Activated naive CD4-positive, alpha-beta T cell treated with anti-CD3 and anti-CD28 coated beads, Interleukin-2, amount 50 U/mL, for 72 hours (primary cell): ENCODE measurements around the gene TSPAN5. TPM values are rescaled to one million over a fixed set of nuclear protein-coding genes. Genes with fewer than 3 reads are reported as not detected.

Experiments used
- ATAC-seq, 2 donors: fragments of 150-1000 bp; cut with Tn5 transposase; 2 replicates each; pipeline ENCODE4 v1.10.0; 2021; ENCODE audit warnings: mild to moderate bottlenecking in 2 of 2, moderate library complexity in 2 of 2
- DNase-seq, 2 donors: peaks; one replicate each; pipeline ENCODE4 v3.0.0; 2021 to 2022; ENCODE audit warnings: low spot score in 2 of 2
- H3K27ac Mint-ChIP-seq, 2 donors: one replicate each; pipeline ENCODE4 v1.8.0; 2022; ENCODE audit warnings: mild to moderate bottlenecking in 2 of 2, mixed read lengths in 2 of 2
- H3K36me3 Mint-ChIP-seq, 2 donors: one replicate each; pipeline ENCODE4 v1.8.0; 2022; ENCODE audit warnings: mixed read lengths in 2 of 2
- H3K9me3 Mint-ChIP-seq, 2 donors: one replicate each; pipeline ENCODE4 v1.8.0; 2022; ENCODE audit warnings: mixed read lengths in 2 of 2
- total RNA-seq, 2 donors: library from RNA; stranded (reverse); gene quantifications; one replicate each; pipeline ENCODE4 v1.2.3, GENCODE V29; 2022

Gene TSPAN5
- total RNA-seq, 2 donors from 2014 or later: 11.0 to 26.7 TPM

DNA sequence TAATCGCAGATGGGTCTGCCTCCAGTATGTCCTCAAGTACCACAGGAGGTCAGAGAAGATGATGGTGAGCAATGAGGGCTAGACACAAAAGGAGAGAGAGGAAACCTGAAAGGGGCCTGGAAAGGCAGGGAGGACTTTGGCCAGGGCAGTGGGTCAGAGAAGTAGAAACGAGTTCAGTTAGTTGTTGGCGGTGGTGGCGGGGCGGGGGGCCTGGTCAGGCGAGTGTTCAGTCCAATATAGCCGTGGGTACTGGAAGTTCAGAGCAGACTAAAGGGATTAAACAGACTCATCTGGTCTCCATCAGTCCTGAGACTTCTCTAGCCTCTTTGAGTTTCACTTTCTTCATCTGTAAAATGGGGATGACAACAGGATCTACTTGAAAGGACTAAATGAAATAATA lies 90.8 kb downstream of the TSPAN5 start:
- DNase-seq (no peak), ATAC-seq (no peak)
- Mint-ChIP-seq H3K36me3 (peaks cover 0 to 24% of the 10 kb centered on the region in 2 donors), H3K27ac (no peak overlapping the region), H3K9me3 (no peaks in the 10 kb centered on the region)

DNA sequence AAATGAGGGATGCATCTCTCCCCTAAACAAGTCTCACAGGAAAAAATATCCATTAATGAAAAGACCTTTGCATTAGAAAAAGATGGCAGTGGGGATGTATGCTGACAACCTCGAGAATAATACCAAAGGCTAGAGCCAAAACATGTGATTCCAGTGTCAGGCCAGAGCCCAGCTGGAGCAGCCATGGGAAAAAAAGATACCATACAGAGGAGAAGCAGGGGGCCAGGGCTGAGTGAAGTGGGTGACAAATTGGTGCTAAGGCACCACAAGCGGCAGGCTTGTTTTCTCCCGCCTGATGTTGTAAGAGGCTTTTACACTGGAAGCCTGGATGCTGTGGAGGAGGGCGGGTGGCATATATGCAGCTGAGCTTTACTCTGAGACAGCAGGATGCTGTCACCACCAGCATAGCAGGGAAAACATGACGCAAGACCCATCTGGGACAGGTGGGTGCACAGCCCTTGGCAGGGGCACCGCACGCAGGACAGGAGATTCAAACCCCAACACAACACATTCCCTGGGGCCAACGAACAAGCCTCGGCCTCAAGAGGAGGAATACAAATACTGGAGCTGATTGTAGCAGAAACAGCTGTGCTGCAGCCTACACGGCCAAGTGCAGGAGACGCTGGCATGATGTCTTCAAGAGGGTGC lies 91.9 kb downstream of the TSPAN5 start:
- DNase-seq: no peak
- H3K36me3 Mint-ChIP-seq: peaks cover 5 to 32% of the 10 kb centered on the region in 2 donors
- H3K27ac Mint-ChIP-seq: no peak overlapping the region
- ATAC-seq: no peak
- H3K9me3 Mint-ChIP-seq: peaks cover 0 to 8% of the 10 kb centered on the region in 2 donors

DNA sequence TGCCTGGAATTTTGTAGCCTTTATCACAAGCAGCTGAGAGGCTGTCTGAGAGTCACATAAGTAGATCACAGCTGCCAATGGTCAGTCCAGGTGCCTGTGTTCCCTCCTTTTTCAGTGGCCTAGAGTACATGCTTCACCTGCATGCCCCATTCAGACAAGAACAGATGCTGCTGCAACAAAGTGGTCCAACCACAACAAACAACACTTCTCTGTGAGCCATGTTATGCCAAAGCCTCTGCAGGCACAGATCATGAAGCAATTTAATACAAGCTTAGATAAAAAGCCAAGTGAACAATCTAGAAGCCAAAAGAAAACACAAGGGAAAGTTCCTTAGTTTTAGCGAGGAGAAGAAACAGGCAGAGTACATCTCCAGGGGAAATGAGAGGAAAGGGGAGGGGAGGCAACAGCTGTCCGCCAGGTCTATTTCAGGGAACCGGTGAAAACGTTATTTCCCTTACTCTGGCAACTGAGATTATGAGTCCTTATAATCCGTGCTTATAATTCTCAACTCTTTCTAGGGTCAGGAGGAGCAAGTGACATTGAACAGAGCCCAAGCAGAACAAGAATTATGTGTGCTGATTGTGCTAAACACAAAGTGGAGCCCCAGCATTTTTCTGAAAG lies 92.6 kb downstream of the TSPAN5 start:
- ATAC-seq: no peak
- peak overlapping the region in 1 of 2 donors; percentile 4 for H3K27ac Mint-ChIP-seq
- peaks cover 7 to 32% of the 10 kb centered on the region in 2 donors for H3K36me3 Mint-ChIP-seq
- H3K9me3 Mint-ChIP-seq: peaks cover 0 to 8% of the 10 kb centered on the region in 2 donors
- DNase-seq: no peak

DNA sequence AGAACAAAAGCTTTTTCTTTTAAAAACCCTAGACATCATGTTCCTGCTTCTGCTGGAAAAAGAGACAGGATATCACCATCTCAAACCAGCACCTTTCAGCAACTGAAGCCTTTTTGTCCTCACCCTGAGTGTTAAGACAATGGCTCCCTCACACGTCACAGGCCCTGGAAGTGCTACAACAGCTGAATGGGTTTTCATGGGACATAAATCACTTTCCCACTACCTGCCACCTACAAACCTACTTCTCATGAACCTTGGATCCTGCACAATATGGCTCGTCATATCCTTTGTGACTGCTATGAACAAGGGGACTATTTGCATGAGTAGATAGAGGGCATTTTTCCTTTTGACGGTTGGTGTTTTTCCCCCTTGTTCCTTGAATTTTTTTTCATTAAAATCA lies 93.6 kb downstream of the TSPAN5 start:
- no peak for ATAC-seq
- no peak for DNase-seq
- peaks cover 7 to 32% of the 10 kb centered on the region in 2 donors for H3K36me3 Mint-ChIP-seq
- H3K9me3 Mint-ChIP-seq: peaks cover 0 to 8% of the 10 kb centered on the region in 2 donors
- no peak overlapping the region for H3K27ac Mint-ChIP-seq

DNA sequence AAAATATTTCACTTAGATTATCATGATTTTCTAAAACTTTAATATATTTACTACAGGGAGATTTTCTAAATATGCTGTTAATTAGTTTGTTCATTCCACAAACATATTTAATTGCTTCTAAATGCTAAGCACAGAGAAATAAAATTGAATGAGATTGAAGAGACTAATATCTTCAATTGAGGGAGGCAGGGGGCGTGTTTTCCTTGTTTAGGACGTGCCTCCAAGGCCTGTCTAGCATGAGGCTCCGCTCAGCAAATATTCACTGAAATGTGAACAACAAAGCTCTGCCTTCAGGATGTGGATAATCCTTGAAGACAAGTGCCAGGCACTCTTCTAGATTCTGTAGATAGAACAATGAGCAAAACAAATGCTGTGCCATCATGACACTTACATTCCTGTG lies 98.1 kb downstream of the TSPAN5 start:
- no peak for ATAC-seq
- Mint-ChIP-seq H3K9me3 (peaks cover 0 to 8% of the 10 kb centered on the region in 2 donors), H3K27ac (no peak overlapping the region), H3K36me3 (peaks cover 7 to 15% of the 10 kb centered on the region in 2 donors)
- no peak for DNase-seq

DNA sequence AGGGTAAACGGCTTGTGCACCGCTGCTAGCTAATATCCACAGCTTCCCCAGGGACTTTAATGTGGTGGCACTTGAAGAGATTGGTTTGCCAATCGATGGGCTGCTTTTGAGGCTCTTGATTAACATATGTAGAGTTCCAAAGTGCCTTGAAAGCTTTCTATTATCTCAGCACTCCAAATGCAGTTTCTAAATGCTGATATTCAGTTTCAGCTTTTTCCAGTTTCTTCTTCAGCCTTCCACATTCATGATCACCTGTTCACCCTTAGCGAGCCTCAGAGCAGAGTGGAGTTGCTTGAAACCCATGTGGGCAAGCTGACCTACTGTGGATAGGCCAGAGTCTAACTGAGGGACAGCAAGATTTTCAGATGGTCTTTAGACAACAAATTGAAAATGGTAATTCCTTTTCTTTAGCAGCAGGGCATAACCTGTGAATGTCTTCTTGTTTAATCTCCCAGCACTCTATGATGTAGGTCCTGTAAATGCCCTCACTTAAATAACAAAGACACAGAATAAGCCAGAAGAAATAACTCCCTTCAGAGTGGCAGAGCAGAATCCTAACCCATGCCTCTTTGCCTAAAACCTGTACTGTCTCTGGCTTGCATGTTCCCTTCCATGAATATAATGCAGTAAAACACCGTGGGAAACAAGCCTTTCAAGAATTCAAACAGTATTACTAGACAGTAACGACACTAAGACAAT lies 99.8 kb downstream of the TSPAN5 start:
- H3K36me3 Mint-ChIP-seq: peaks cover 7 to 13% of the 10 kb centered on the region in 2 donors
- H3K27ac Mint-ChIP-seq: no peak overlapping the region
- ATAC-seq (no peak), DNase-seq (no peak)
- H3K9me3 Mint-ChIP-seq: peaks cover 0 to 8% of the 10 kb centered on the region in 2 donors

DNA sequence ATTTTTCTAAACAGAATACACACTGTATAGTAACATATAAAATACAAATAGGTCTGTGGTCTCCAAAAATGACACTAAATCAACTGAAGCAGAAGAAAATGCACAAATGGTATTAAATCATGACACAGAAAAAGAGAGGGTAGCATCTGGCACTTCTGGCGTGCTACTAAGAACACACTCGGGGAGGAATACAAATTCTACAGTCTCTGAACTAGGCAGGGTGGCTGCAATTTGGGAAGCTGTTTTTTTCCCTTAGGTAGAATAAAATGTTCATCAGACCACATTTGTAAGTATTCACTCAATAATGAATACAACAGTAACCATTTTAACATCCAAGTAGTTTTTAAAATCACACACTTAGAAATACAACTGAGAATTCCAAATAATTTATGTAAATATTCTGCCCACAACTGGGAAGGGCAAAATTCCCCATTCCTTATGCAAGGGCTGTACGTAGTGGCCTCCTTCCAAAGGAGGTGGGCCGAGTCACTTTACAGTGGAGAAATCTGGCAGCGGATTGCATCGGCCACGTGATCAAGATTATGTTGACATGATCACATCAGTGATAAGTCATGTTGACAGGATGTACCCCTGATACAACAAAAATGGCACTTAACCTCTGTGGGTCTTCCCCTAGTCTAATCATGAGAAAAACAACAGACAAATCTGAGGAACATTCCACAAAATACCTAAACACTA lies 101.1 kb downstream of the TSPAN5 start:
- no peak overlapping the region for H3K27ac Mint-ChIP-seq
- H3K9me3 Mint-ChIP-seq: peaks cover 1 to 8% of the 10 kb centered on the region in 2 donors
- DNase-seq (no peak), ATAC-seq (no peak)
- H3K36me3 Mint-ChIP-seq: peaks cover 10 to 19% of the 10 kb centered on the region in 2 donors

DNA sequence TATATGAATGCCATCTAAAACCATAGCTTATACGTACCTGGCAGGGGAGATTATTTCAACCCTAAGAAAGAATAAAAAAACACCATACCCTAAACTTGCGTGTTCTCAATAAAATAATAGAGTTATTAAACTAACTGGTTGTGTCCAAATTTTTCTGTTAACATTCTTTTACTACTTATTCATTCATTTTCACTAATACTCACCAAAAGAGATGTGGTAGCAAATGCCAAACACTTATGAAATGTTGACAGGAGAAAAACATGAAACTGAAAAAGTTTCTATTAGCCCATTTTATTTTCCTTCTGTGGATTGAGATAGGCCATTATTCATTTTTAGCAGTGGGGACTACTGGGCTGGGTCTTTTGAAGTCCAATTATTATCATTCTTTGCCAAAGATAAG lies 102.0 kb downstream of the TSPAN5 start:
- Mint-ChIP-seq H3K36me3 (peaks cover 11 to 19% of the 10 kb centered on the region in 2 donors), H3K27ac (no peak overlapping the region), H3K9me3 (peaks cover 6 to 8% of the 10 kb centered on the region in 2 donors)
- DNase-seq: no peak
- ATAC-seq: no peak

DNA sequence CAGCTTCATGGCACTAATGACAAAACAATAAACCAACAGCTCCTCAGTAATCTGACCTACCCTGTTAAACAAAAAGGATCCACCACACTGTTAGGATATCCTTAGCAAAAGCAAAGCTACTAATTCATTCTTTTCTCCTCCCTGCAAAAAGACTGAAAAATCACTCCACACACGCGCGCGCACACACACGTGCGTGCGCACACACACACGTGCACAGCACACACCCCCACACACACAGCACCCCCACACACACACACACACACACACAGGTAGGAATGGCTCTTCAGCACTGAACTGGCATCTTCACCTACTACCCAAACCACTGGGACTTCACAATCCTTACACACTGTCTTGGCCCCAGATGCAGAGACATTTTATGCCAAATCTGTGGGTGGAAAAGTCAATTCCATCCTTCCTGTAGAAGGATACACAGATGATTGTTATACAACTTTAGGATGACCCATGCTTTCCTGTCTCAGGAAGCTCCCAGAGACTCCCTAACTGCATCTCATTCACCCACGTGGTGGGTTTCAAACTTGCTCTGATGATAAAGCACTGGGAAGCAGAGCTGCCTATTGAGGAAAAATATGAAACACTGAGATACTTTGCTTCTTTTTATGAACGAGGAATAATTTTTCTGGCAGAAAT lies 102.5 kb downstream of the TSPAN5 start:
- no peak for ATAC-seq
- no peak for DNase-seq
- peaks cover 6 to 8% of the 10 kb centered on the region in 2 donors for H3K9me3 Mint-ChIP-seq
- H3K36me3 Mint-ChIP-seq: peaks cover 10 to 22% of the 10 kb centered on the region in 2 donors
- H3K27ac Mint-ChIP-seq: no peak overlapping the region

DNA sequence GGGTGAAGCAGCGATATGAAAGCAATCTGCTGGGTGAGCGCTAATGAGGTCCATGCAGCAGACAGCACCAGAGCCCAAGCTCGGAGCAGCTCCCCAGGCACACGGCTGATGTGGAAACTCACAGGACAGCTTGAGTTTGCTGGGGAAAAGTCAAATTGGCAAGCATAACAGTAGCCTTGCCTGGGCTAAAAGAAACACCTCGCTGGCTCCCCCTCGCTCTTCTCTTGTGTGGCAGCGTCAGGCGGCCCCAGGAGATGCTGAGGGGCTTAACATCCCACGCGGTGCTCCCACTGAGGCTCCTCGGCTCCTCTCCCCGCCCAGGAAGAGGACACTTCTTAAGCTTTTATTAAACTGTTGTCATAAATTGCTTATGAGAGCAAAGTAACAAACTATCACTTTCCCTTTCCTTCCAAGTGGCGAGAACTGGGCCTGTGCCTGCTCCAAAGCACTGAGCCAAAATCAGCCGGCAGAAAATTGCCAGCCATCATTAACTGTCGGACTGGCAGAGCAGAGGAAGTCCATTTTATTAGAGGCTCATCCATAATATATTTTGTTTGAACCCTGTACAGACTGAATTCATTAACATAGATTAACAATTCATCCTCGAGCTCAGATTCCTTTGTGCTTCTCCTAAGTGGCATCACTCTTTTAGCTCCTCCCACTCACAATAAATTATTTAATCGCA lies 111.4 kb downstream of the TSPAN5 start:
- DNase-seq (no peak), ATAC-seq (no peak)
- H3K9me3 Mint-ChIP-seq: peaks cover 4 to 8% of the 10 kb centered on the region in 2 donors
- H3K27ac Mint-ChIP-seq: no peak overlapping the region
- H3K36me3 Mint-ChIP-seq: peaks cover 4 to 18% of the 10 kb centered on the region in 2 donors

DNA sequence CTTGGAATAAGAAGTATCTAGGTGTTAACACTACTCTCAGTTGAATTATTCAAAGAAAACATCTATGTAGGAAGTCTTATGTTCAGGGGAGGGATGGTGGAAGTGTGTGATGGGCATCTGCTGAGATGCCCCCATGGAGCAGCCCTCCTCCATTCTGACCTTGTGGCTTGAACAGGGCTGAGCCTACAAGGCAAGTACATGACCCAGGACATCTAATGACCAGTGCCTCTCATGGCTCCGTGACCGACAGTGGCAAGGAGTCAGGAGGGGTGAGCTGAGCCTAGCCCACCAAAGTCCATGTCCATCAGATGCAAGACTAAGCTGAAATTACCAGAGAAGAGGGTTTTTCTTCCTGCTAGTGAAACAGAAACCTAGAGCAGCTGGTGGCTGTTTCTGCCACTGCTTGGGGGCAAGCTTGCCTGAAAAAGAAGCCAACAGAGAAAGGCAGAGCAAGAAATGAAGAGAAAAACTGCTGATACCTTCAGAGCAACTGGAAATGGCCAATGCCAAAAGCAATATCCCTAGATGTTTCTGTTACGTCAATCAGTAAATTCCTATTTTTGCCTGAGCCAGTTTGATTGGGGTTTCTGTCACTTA lies 113.5 kb downstream of the TSPAN5 start:
- peaks cover 0 to 4% of the 10 kb centered on the region in 2 donors for H3K36me3 Mint-ChIP-seq
- H3K27ac Mint-ChIP-seq: peak overlapping the region; percentile 11 to 68
- DNase-seq (no peak), ATAC-seq (peak; percentile 39 to 66)
- no peaks in the 10 kb centered on the region for H3K9me3 Mint-ChIP-seq

DNA sequence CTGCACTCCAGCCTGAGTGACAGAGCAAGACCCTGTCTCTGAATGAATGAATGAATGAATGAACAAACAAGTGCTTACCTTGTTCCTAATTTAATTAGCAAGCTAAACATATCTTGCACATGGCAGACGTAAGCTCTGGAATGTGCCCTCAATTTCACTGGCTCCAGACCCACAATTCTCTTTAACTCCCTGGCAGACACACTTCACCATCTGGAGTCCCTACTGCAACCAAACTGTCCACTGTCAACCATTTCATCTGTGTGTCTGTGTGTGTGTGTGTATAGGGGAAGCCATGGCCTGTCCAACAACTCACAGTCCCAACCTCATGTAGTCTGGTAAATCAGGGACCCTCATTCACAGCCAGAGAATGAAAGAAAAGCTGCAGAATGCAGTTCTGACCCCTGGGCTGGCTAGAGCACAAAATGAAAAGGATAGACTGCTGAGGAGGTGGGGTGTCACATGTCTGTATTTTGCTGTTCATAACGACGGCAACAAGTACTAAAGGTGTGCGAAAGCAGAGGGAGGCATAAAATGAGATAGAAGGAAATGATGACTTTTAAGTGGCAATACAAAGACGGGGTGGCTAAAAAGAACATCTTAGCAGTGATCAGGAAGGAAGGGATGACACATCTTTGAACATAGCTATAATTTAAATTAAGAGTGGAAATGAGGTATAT lies 114.1 kb downstream of the TSPAN5 start:
- no peak for DNase-seq
- H3K9me3 Mint-ChIP-seq: no peaks in the 10 kb centered on the region
- peak; percentile 75 to 82 for ATAC-seq
- peak overlapping the region; percentile 11 to 68 for H3K27ac Mint-ChIP-seq
- peaks cover 0 to 4% of the 10 kb centered on the region in 2 donors for H3K36me3 Mint-ChIP-seq

DNA sequence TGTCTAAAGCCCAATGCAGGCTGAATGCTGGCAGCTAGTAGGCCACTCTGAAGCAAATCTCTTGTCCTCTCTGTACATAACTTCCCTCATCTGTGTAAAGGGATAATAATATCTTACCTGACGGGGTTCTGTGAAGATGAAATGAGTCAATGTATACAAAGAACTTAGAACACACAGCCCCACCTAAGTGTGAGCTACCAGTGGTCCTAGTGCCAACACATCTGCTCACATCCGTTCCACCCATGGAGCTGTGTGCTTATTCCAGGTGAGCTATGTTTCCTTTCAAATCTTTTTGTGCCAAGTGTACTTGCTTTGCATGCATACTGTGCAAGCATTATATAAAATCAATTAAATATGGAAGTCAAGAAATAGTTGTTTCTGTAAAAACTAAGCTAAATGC lies 116.4 kb downstream of the TSPAN5 start:
- Mint-ChIP-seq H3K36me3 (peaks cover 0 to 13% of the 10 kb centered on the region in 2 donors), H3K9me3 (no peaks in the 10 kb centered on the region), H3K27ac (no peak overlapping the region)
- no peak for DNase-seq
- no peak for ATAC-seq

DNA sequence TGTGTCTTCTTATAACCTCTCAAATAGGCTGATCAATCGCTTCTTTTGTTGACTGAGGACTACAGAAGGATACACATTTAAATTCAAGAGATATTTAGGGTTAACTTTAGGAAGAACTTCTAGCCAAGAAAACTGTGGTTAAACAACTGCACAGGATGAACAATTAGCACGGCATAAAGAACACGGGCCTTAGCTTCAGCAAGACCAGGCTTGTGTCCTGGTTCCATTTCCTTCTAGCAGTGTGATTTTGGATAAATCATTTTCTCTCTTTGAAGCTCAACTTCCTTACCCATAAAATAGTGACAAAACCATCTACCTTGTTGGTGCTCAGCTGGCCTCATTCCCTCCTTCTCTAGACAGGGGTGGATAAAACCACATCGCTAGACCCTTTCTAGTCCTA lies 117.6 kb downstream of the TSPAN5 start:
- no peak for ATAC-seq
- Mint-ChIP-seq H3K36me3 (peaks cover 0 to 14% of the 10 kb centered on the region in 2 donors), H3K27ac (peak overlapping the region in 1 of 2 donors; percentile 72), H3K9me3 (no peaks in the 10 kb centered on the region)
- no peak for DNase-seq

DNA sequence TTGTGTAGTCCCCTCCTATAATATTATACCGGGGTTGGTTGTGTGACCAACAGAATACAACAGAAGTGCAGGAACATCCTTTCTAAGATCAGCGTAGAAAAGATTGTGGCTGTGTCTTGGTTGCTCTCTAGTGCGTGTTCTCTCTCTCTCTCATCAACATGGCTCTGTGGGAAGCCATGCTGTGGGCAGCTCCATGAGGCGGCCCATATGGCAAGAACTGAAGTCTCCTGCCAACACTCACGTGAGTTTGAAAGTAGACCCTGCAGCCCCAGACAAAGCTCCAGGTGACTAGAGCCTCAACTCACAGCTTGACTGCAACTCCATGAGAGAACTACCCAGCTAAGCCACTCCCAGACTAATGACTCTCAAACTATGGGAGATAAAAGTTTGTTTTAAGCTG lies 118.7 kb downstream of the TSPAN5 start:
- Mint-ChIP-seq H3K9me3 (peaks cover 0 to 2% of the 10 kb centered on the region in 2 donors), H3K36me3 (peaks cover 0 to 20% of the 10 kb centered on the region in 2 donors), H3K27ac (no peak overlapping the region)
- ATAC-seq (no peak), DNase-seq (no peak)
